Activated CD8-positive, alpha-beta T cell treated with anti-CD3 and anti-CD28 coated beads, Interleukin-2, amount 10 ng/mL, durations not matched to agents 7 days and 5 days (primary cell): ENCODE results near the gene DNAAF1. TPM values are rescaled to one million over a fixed set of nuclear protein-coding genes. Genes with fewer than 3 reads are reported as not detected.

Experiments
- ATAC-seq: fragments of 150-1000 bp; cut with Tn5 transposase; one replicate; pipeline ENCODE4 v1.10.0; 2021; ENCODE audit warnings: moderate library complexity
- CTCF ChIA-PET: fragments of 350-600 bp; sonication (Branson Sonifier 250); formaldehyde crosslinking; loops from one replicate; lab custom pipeline; 2021; ENCODE audit warnings: antibody characterized with exemption; lab: Charles Lee
- POLR2A ChIA-PET: fragments of 350-600 bp; sonication (Branson Sonifier 250); formaldehyde crosslinking; loops from one replicate; lab custom pipeline; 2021; ENCODE audit warnings: antibody characterized with exemption; lab: Charles Lee
- DNase-seq: peaks from one replicate; pipeline ENCODE4 v3.0.0-alpha.2; 2020
- H3K27ac Mint-ChIP-seq: one replicate; pipeline ENCODE4 v1.8.0; 2021; ENCODE audit warnings: mild to moderate bottlenecking, mixed read lengths
- H3K27me3 Mint-ChIP-seq: one replicate; pipeline ENCODE4 v1.8.0; 2021; ENCODE audit warnings: low read depth, mixed read lengths
- H3K36me3 Mint-ChIP-seq: one replicate; pipeline ENCODE4 v1.8.0; 2021; ENCODE audit warnings: low read depth, mixed read lengths
- H3K4me1 Mint-ChIP-seq: one replicate; pipeline ENCODE4 v1.8.0; 2021; ENCODE audit warnings: low read depth, mixed read lengths
- H3K4me3 Mint-ChIP-seq: one replicate; pipeline ENCODE4 v1.8.0; 2021; ENCODE audit warnings: mild to moderate bottlenecking, mixed read lengths
- H3K9me3 Mint-ChIP-seq: one replicate; pipeline ENCODE4 v1.8.0; 2022; ENCODE audit warnings: mixed read lengths; ENCODE audit not compliant: insufficient read depth
- total RNA-seq, 2 experiments: library from RNA; stranded (reverse); gene quantifications; one replicate each; pipeline ENCODE4 v1.2.3, GENCODE V29; 2021

DNAAF1 gene
- total RNA-seq, result not detected

- POLR2A ChIA-PET, result interaction anchor here (1.0 to 1.4 kb wide), 2 partner anchors 28 to 42 kb away, joined by 4 to 10 read pairs; partner anchors contain the start of genes MBTPS1 and TAF1C
- peak; percentile 77 for ATAC-seq
- peak within 1 kb of the TSS; percentile 96 for H3K4me3 Mint-ChIP-seq
- CTCF ChIA-PET, result interaction anchor here (0.8 to 1.4 kb wide), 6 partner anchors 26 to 60 kb away, joined by 3 to 9 read pairs (median 3); partner anchors contain the start of genes MBTPS1 and TAF1C
- H3K36me3 Mint-ChIP-seq, result no peaks in the 10 kb centered on the region
- DNase-seq, result peak; percentile 93
- H3K27me3 Mint-ChIP-seq, result peaks cover 7% of the 10 kb centered on the region
- no peaks in the 10 kb centered on the region for H3K9me3 Mint-ChIP-seq
- peaks cover 19% of the 10 kb centered on the region for H3K4me1 Mint-ChIP-seq
- peak within 1 kb of the TSS; percentile 89 for H3K27ac Mint-ChIP-seq
Observed at GRCh38 chr16:84144859-84145639, at the start of gene DNAAF1, which contains the start of gene HSDL1. TSS of gene DNAAF1 (plus strand) at chr16:84145308. CDS start at chr16:84145441, 133 bp downstream. TSS of gene HSDL1 (minus strand) at chr16:84145177. CDS start at chr16:84131321, 13,856 bp downstream.

GRCh38 chr16:84095466-84095865 lies 49.6 kb upstream of the DNAAF1 start:
- ATAC-seq (no peak), DNase-seq (no peak)
- POLR2A ChIA-PET, result no interaction called here
- H3K4me1 Mint-ChIP-seq, result peaks cover 14% of the 10 kb centered on the region
- CTCF ChIA-PET, result interaction anchor here (0.6 to 2.8 kb wide), 3 partner anchors 9 to 91 kb away, joined by 3 to 9 read pairs (median 3); partner anchors contain the start of gene TAF1C
- no peak overlapping the region for H3K4me3 Mint-ChIP-seq
- no peaks in the 10 kb centered on the region for H3K27me3 Mint-ChIP-seq
- peaks cover 57% of the 10 kb centered on the region for H3K36me3 Mint-ChIP-seq
- H3K9me3 Mint-ChIP-seq, result no peaks in the 10 kb centered on the region
- H3K27ac Mint-ChIP-seq, result no peak overlapping the region

- H3K9me3 Mint-ChIP-seq, result no peaks in the 10 kb centered on the region
- peaks cover 15% of the 10 kb centered on the region for H3K4me1 Mint-ChIP-seq
- no peaks in the 10 kb centered on the region for H3K27me3 Mint-ChIP-seq
- H3K36me3 Mint-ChIP-seq, result peaks cover 49% of the 10 kb centered on the region
- ATAC-seq (no peak), DNase-seq (no peak)
- H3K27ac Mint-ChIP-seq, result no peak overlapping the region
- ChIA-PET POLR2A (no interaction called here), CTCF (interaction anchor here (1.0 to 2.8 kb wide), 4 partner anchors 12 to 90 kb away, joined by 3 to 9 read pairs (median 4); partner anchors contain the start of gene TAF1C)
- H3K4me3 Mint-ChIP-seq, result no peak overlapping the region
Observed at GRCh38 chr16:84096447-84097005, 48.6 kb upstream of the DNAAF1 start.

GRCh38 chr16:84098939-84099338 lies 46.2 kb upstream of the DNAAF1 start:
- Mint-ChIP-seq H3K27me3 (no peaks in the 10 kb centered on the region), H3K4me3 (no peak overlapping the region), H3K27ac (no peak overlapping the region), H3K9me3 (no peaks in the 10 kb centered on the region), H3K4me1 (peaks cover 19% of the 10 kb centered on the region), H3K36me3 (peaks cover 36% of the 10 kb centered on the region)
- DNase-seq (no peak), ATAC-seq (no peak)
- ChIA-PET POLR2A (interaction anchor here (0.6 kb wide), 1 partner anchor 141 kb away, joined by 4 read pairs; no protein-coding TSS in a partner anchor), CTCF (interaction anchor here (0.8 to 1.9 kb wide), 3 partner anchors 18 to 88 kb away, joined by 3 to 8 read pairs (median 4); partner anchors contain the start of genes MBTPS1 and TAF1C)

- H3K4me3 Mint-ChIP-seq, result no peak overlapping the region
- ChIA-PET POLR2A (interaction anchor here (0.8 kb wide), 1 partner anchor 74 kb away, joined by 4 read pairs; no protein-coding TSS in a partner anchor), CTCF (interaction anchor here (1.2 to 2.1 kb wide), 2 partner anchors 72 to 83 kb away, joined by 5 read pairs; partner anchors contain the start of gene TAF1C)
- DNase-seq, result no peak
- no peaks in the 10 kb centered on the region for H3K27me3 Mint-ChIP-seq
- H3K27ac Mint-ChIP-seq, result no peak overlapping the region
- peaks cover 22% of the 10 kb centered on the region for H3K4me1 Mint-ChIP-seq
- no peak for ATAC-seq
- peaks cover 13% of the 10 kb centered on the region for H3K36me3 Mint-ChIP-seq
- H3K9me3 Mint-ChIP-seq, result no peaks in the 10 kb centered on the region
Observed at GRCh38 chr16:84103678-84104077, 41.4 kb upstream of the DNAAF1 start.

GRCh38 chr16:84104231-84104630 lies 40.9 kb upstream of the DNAAF1 start:
- Mint-ChIP-seq H3K9me3 (no peaks in the 10 kb centered on the region), H3K27ac (no peak overlapping the region), H3K4me1 (peaks cover 17% of the 10 kb centered on the region), H3K4me3 (no peak overlapping the region), H3K36me3 (peaks cover 13% of the 10 kb centered on the region), H3K27me3 (no peaks in the 10 kb centered on the region)
- CTCF ChIA-PET, result interaction anchor here (1.2 to 2.1 kb wide), 2 partner anchors 71 to 83 kb away, joined by 5 read pairs; partner anchors contain the start of gene TAF1C
- POLR2A ChIA-PET, result interaction anchor here (0.8 kb wide), 1 partner anchor 73 kb away, joined by 4 read pairs; no protein-coding TSS in a partner anchor
- DNase-seq, result no peak
- no peak for ATAC-seq

GRCh38 chr16:84105301-84105815 lies 39.8 kb upstream of the DNAAF1 start:
- ChIA-PET POLR2A (no interaction called here), CTCF (interaction anchor here (1.2 to 2.1 kb wide), 4 partner anchors 11 to 81 kb away, joined by 4 to 9 read pairs (median 6); partner anchors contain the start of genes MBTPS1 and TAF1C)
- H3K9me3 Mint-ChIP-seq, result no peaks in the 10 kb centered on the region
- DNase-seq (no peak), ATAC-seq (no peak)
- peak overlapping the region; percentile 39 for H3K27ac Mint-ChIP-seq
- peaks cover 14% of the 10 kb centered on the region for H3K36me3 Mint-ChIP-seq
- H3K27me3 Mint-ChIP-seq, result no peaks in the 10 kb centered on the region
- no peak overlapping the region for H3K4me3 Mint-ChIP-seq
- H3K4me1 Mint-ChIP-seq, result peaks cover 9% of the 10 kb centered on the region

GRCh38 chr16:84105948-84106740 lies 39.0 kb upstream of the DNAAF1 start:
- no peak overlapping the region for H3K4me3 Mint-ChIP-seq
- H3K27ac Mint-ChIP-seq, result no peak overlapping the region
- ChIA-PET CTCF (interaction anchor here (1.2 to 2.1 kb wide), 4 partner anchors 11 to 80 kb away, joined by 4 to 9 read pairs (median 6); partner anchors contain the start of genes MBTPS1 and TAF1C), POLR2A (interaction anchor here (1.7 kb wide), 1 partner anchor 11 kb away, joined by 4 read pairs; the partner anchor contains the start of gene MBTPS1)
- H3K4me1 Mint-ChIP-seq, result peaks cover 9% of the 10 kb centered on the region
- H3K9me3 Mint-ChIP-seq, result no peaks in the 10 kb centered on the region
- peaks cover 20% of the 10 kb centered on the region for H3K36me3 Mint-ChIP-seq
- ATAC-seq (no peak), DNase-seq (no peak)
- no peaks in the 10 kb centered on the region for H3K27me3 Mint-ChIP-seq

GRCh38 chr16:84107921-84108320 lies 37.2 kb upstream of the DNAAF1 start:
- POLR2A ChIA-PET, result interaction anchor here (1.7 kb wide), 1 partner anchor 9 kb away, joined by 4 read pairs; the partner anchor contains the start of gene MBTPS1

GRCh38 chr16:84109598-84110335 lies 35.3 kb upstream of the DNAAF1 start:
- H3K36me3 Mint-ChIP-seq, result peaks cover 15% of the 10 kb centered on the region
- no peak overlapping the region for H3K4me3 Mint-ChIP-seq
- CTCF ChIA-PET, result no interaction called here
- H3K27ac Mint-ChIP-seq, result no peak overlapping the region
- POLR2A ChIA-PET, result no interaction called here
- H3K4me1 Mint-ChIP-seq, result peaks cover 7% of the 10 kb centered on the region
- DNase-seq (no peak), ATAC-seq (no peak)
- H3K27me3 Mint-ChIP-seq, result no peaks in the 10 kb centered on the region
- H3K9me3 Mint-ChIP-seq, result no peaks in the 10 kb centered on the region

More at GRCh38 chr16:84107921-84108320, 37.2 kb upstream of the DNAAF1 start:
- CTCF ChIA-PET, result no interaction called here
- Mint-ChIP-seq H3K4me1 (peaks cover 4% of the 10 kb centered on the region), H3K36me3 (peaks cover 15% of the 10 kb centered on the region), H3K9me3 (no peaks in the 10 kb centered on the region), H3K27me3 (no peaks in the 10 kb centered on the region), H3K4me3 (no peak overlapping the region), H3K27ac (no peak overlapping the region)
- ATAC-seq, result no peak
- no peak for DNase-seq
